Measurements from ENCODE around the gene ULK3.

ULK3 gene

GRCh38 chr15:74821790-74822158 is 21.2 kb downstream of the ULK3 start:
- no peaks in the 10 kb centered on the region for H3K9me3 ChIP-seq (ENCODE audit: control insufficient read depth, insufficient read depth, low read depth, low read length)
- H3K27ac ChIP-seq (ENCODE audit: extremely low read depth, low read depth, low read length), result no peak overlapping the region
- no peaks in the 10 kb centered on the region for H3K36me3 ChIP-seq (ENCODE audit: control insufficient read depth in 2 of 2, insufficient read depth in 1 of 2, low read length in 2 of 2)
- TF ChIP-seq ZNF423 (tag by site-specific recombination; IDR thresholded peaks at IDR 0.05), result no peak
- 0 out of 2 replicates have a peak, but pooled peaks have one; percentile 16 for TF ChIP-seq ZBTB20 (tag by site-specific recombination; IDR thresholded peaks at IDR 0.05)
- CTCF ChIA-PET, result interaction anchor here (0.6 to 1.8 kb wide), 5 partner anchors 11 to 129 kb away, joined by 3 to 6 read pairs (median 5); no protein-coding TSS in a partner anchor
- no peak overlapping the region for H3K4me3 ChIP-seq (ENCODE audit: low read depth, low read length)
- POLR2A ChIA-PET, result no interaction called here
- 0 out of 2 replicates have a peak, but pooled peaks cover 2% of the 10 kb centered on the region for H3K4me1 ChIP-seq (ENCODE audit: control insufficient read depth, insufficient read depth, low read length)

GRCh38 chr15:74821091-74821789 is 21.7 kb downstream of the ULK3 start:
- Histone ChIP-seq H3K27ac (ENCODE audit: extremely low read depth, low read depth, low read length) (no peak overlapping the region), H3K36me3 (ENCODE audit: control insufficient read depth in 2 of 2, insufficient read depth in 1 of 2, low read length in 2 of 2) (no peaks in the 10 kb centered on the region), H3K9me3 (ENCODE audit: control insufficient read depth, insufficient read depth, low read depth, low read length) (no peaks in the 10 kb centered on the region), H3K4me3 (ENCODE audit: low read depth, low read length) (no peak overlapping the region), H3K4me1 (ENCODE audit: control insufficient read depth, insufficient read depth, low read length) (no peaks in the 10 kb centered on the region)
- POLR2A ChIA-PET, result no interaction called here
- CTCF ChIA-PET, result interaction anchor here (0.6 to 1.8 kb wide), 8 partner anchors 12 to 129 kb away, joined by 3 to 7 read pairs (median 4); no protein-coding TSS in a partner anchor
- TF ChIP-seq ZNF416 (tag by site-specific recombination; IDR thresholded peaks at IDR 0.05) (no peak), ZNF221 (tag by site-specific recombination; IDR thresholded peaks at IDR 0.05; ENCODE audit: borderline replicate concordance) (no peak), OSR2 (tag by site-specific recombination; IDR thresholded peaks at IDR 0.05) (no peak), ZSCAN30 (tag by site-specific recombination; IDR thresholded peaks at IDR 0.05) (no peak), ZNF174 (tag by site-specific recombination; IDR thresholded peaks at IDR 0.05) (no peak), ZNF558 (tag by site-specific recombination; IDR thresholded peaks at IDR 0.05) (no peak), ZNF335 (tag by site-specific recombination; conservative IDR thresholded peaks at IDR 0.05) (no peak), YY1 (tag by site-specific recombination; IDR thresholded peaks at IDR 0.05) (no peak), ZNF654 (tag by site-specific recombination; IDR thresholded peaks at IDR 0.05; ENCODE audit: low read depth) (no peak), SCRT1 (tag by site-specific recombination; IDR thresholded peaks at IDR 0.05; ENCODE audit: borderline replicate concordance) (no peak), KLF10 (tag by site-specific recombination; IDR thresholded peaks at IDR 0.05) (no peak), PATZ1 (tag by site-specific recombination; IDR thresholded peaks at IDR 0.05) (no peak), ZNF555 (tag by site-specific recombination; conservative IDR thresholded peaks at IDR 0.05) (no peak), ZNF792 (tag by site-specific recombination; IDR thresholded peaks at IDR 0.05) (no peak), ZNF48 (tag by site-specific recombination; IDR thresholded peaks at IDR 0.05) (no peak), SALL2 (tag by site-specific recombination; IDR thresholded peaks at IDR 0.05; ENCODE audit: borderline replicate concordance) (no peak), ZNF26 (tag by site-specific recombination; IDR thresholded peaks at IDR 0.05) (no peak), ZBTB1 (tag by site-specific recombination; IDR thresholded peaks at IDR 0.05) (no peak), ZBTB20 (tag by site-specific recombination; IDR thresholded peaks at IDR 0.05) (no peak), ZNF530 (tag by site-specific recombination; IDR thresholded peaks at IDR 0.05; ENCODE audit: low read depth) (no peak), ZNF292 (tag by site-specific recombination; IDR thresholded peaks at IDR 0.05; ENCODE audit: borderline replicate concordance, low read depth) (no peak), KLF7 (tag by site-specific recombination; IDR thresholded peaks at IDR 0.05; ENCODE audit: borderline replicate concordance) (no peak), ZIC2 (tag by site-specific recombination; IDR thresholded peaks at IDR 0.05) (peak; percentile 25; the same call in 1 of the 2 replicates), ZNF843 (tag by site-specific recombination; IDR thresholded peaks at IDR 0.05) (no peak), GLIS1 (tag by site-specific recombination; IDR thresholded peaks at IDR 0.05) (peak; percentile 67), HOXA7 (CRISPR knock-in tag; IDR thresholded peaks at IDR 0.05; ENCODE audit: borderline replicate concordance) (no peak), ZNF423 (tag by site-specific recombination; IDR thresholded peaks at IDR 0.05) (no peak), ZNF544 (tag by site-specific recombination; IDR thresholded peaks at IDR 0.05) (no peak)
- TF ChIP-seq, protein P1, sequence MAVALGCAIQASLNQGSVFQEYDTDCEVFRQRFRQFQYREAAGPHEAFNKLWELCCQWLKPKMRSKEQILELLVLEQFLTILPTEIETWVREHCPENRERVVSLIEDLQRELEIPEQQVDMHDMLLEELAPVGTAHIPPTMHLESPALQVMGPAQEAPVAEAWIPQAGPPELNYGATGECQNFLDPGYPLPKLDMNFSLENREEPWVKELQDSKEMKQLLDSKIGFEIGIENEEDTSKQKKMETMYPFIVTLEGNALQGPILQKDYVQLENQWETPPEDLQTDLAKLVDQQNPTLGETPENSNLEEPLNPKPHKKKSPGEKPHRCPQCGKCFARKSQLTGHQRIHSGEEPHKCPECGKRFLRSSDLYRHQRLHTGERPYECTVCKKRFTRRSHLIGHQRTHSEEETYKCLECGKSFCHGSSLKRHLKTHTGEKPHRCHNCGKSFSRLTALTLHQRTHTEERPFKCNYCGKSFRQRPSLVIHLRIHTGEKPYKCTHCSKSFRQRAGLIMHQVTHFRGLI (tag by site-specific recombination; IDR thresholded peaks at IDR 0.05), result peak; percentile 83
- TF ChIP-seq, protein P2, sequence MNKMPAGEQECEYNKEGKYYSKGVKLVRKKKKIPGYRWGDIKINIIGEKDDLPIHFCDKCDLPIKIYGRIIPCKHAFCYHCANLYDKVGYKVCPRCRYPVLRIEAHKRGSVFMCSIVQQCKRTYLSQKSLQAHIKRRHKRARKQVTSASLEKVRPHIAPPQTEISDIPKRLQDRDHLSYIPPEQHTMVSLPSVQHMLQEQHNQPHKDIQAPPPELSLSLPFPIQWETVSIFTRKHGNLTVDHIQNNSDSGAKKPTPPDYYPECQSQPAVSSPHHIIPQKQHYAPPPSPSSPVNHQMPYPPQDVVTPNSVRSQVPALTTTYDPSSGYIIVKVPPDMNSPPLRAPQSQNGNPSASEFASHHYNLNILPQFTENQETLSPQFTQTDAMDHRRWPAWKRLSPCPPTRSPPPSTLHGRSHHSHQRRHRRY (tag by site-specific recombination; IDR thresholded peaks at IDR 0.05), result no peak
